H1 (cell line): Measurements from ENCODE around the gene ROBO2. TPM values are rescaled to one million over a fixed set of nuclear protein-coding genes. Genes with fewer than 3 reads are reported as not detected.

Experiments used
- ASH2L ChIP-seq: fragments of 200-600, 300-600 bp; sonication (generic); IDR thresholded peaks from one replicate; pipeline ENCODE4 v1.7.1; 2017; ENCODE audit warnings: low read length
- CHD7 ChIP-seq: fragments of 300-600 bp; sonication (generic); IDR thresholded peaks from 2 replicates; pipeline ENCODE4 v1.7.1; 2012; ENCODE audit warnings: low read length, moderate library complexity, mild to moderate bottlenecking, inconsistent platforms; ENCODE audit not compliant: insufficient replicate concordance
- HDAC2 ChIP-seq, 2 experiments: fragments of 300-600 bp in 1 of 2; sonication (generic) in 1 of 2; IDR thresholded peaks; 2 replicates each; pipeline ENCODE4 v1.6.1; 2011 to 2012; ENCODE audit warnings: low read depth in 2 of 2, low read length in 2 of 2, mild to moderate bottlenecking in 2 of 2, moderate library complexity in 2 of 2, borderline replicate concordance in 1 of 2, inconsistent platforms in 1 of 2
- SRF ChIP-seq: IDR thresholded peaks from 2 replicates; pipeline ENCODE4 v1.6.1; 2011; ENCODE audit warnings: mild to moderate bottlenecking, low read depth, low read length, moderate library complexity
- polyA plus RNA-seq, 7 experiments: library from polyadenylated mRNA; depleted of rRNA in 3 of 7; stranded (reverse) in 5 of 7; unstranded in 2 of 7; fragments of >200 nt in 5 of 7; fragments of 200-250 nt in 2 of 7; gene quantifications; 1 replicate in 5 of 7; 2 replicates in 1 of 7; 4 replicates in 1 of 7; pipeline versions ENCODE4 v1.2.1 to v1.2.3, GENCODE V29; 2011 to 2013; ENCODE audit warnings: missing spikeins in 2 of 7, mixed read lengths in 2 of 7
- total RNA-seq: library from RNA; stranded (reverse); fragmentation: NEBNext Ultra II Directional; extraction: Animal tissue kit (Norgen Biotek cat#: 25700); gene quantifications from 2 replicates; pipeline ENCODE4 v1.2.1, GENCODE V29; 2021

ROBO2 gene
- total and polyA plus RNA-seq, 2 of the 8 experiments (the other 6 are each of a cell fraction or from before 2014, with no cell fraction given): 1.5 to 2.9 TPM

DNA sequence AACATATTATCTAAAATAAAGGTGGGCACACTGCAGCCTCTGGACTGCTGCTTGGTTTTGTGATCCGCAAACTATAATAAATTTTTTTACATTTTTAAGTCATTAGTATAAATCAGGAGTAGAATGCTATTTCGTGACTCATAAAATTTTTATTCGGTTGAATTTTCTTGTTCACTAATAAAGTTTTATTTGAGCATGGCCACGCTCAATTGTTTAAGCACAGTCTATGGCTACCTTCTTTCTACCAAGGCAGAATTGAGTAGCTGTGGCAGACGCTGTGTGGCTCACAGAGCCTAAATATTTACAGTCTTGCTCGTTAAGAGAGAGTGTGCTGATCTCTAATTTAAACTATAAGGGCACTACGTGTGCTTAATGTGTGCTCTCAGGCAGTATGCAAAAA, 28.9 kb downstream of the ROBO2 start (continued):
- TF ChIP-seq SRF (no peak), HDAC2 (IDR thresholded peaks at IDR 0.05; ENCODE audit: borderline replicate concordance in 1 of 2, low read depth in 2 of 2, low read length in 2 of 2) (no peak), ASH2L (no peak), CHD7 (no peak)
